ENCODE results near the gene HAPSTR1. TPM values are rescaled to one million over a fixed set of nuclear protein-coding genes. Genes with fewer than 3 reads are reported as not detected.
A peak's percentile ranks its signal among the peaks of the same experiment; 100 is the strongest.

The HAPSTR1 gene
- total and polyA plus RNA-seq, 2 experiments from 2014 or later = 21.4 to 69.0 TPM

DNA sequence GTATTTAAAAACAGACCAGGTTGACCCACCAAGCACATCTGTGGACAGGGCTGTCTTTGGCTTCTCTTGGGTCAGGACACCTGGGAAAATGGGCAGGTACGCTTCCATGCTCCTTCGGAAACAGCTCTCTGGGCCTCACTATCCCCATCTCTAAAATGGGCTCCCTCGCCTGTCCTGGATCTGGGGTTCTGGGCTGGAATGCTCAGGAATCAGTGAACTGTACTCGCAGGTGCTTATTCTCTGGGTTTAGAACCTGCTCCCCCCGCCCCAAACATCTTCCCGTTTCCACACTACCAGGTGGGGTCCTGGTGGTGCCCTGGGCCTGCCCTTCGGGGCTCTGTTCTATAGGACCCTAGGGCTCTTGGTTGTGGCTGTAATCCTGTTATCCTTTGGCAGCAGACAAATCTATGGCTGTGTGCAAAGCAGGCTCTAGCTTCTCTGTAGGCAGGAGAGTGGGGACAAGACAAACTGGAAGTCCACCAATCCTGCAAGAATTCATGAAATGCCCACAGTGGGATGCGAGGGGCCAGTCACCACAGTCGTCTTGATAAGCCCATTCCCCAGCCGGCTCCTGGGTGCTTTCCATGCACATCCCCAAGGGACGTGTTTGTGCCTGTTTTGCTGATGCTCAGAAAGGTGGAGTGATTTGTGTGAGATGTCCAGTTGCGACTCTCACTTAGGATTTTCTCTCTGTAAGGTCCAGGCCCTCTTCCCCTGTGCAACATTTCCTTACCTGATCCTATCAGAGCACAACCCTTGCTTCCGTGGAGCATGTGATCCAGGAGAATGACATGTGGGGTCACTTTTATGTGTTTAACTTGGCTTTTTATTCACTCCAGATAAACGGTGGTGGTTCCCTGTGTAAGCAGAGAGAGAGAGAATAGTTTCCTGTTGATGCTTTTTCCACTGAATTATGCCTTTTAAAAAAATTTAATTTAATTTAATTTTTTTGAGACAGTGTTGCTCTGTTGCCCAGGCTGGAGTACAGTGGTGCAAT is 37.2 kb downstream of the HAPSTR1 start:
- no peak overlapping the region for H2AFZ ChIP-seq
- H3K9me2 ChIP-seq (replicated peaks; ENCODE audit: insufficient read depth) = no peaks in the 10 kb centered on the region
- no peak overlapping the region for H3K4me3 ChIP-seq
- DNase-seq (ENCODE audit: low spot score) = no peak
- no peaks in the 10 kb centered on the region for H3K79me2 ChIP-seq
- H3K9me3 ChIP-seq (ENCODE audit: low read depth) = no peaks in the 10 kb centered on the region
- H3K27me3 ChIP-seq = no peaks in the 10 kb centered on the region
- peaks cover 11% of the 10 kb centered on the region for H4K20me1 ChIP-seq (ENCODE audit: insufficient read depth, poor library complexity, severe bottlenecking)
- WGBS (ENCODE audit: low lambda C conversion rate, missing lambda C conversion rate) = 81% methylated on average over 14 of the region's 14 CpGs
- no peaks in the 10 kb centered on the region for H3K4me1 ChIP-seq (ENCODE audit: insufficient read depth)
- no peaks in the 10 kb centered on the region for H3K36me3 ChIP-seq (replicated peaks; ENCODE audit: insufficient read depth, low read depth)
- H3K4me2 ChIP-seq = no peak overlapping the region
- TF ChIP-seq, protein P1, sequence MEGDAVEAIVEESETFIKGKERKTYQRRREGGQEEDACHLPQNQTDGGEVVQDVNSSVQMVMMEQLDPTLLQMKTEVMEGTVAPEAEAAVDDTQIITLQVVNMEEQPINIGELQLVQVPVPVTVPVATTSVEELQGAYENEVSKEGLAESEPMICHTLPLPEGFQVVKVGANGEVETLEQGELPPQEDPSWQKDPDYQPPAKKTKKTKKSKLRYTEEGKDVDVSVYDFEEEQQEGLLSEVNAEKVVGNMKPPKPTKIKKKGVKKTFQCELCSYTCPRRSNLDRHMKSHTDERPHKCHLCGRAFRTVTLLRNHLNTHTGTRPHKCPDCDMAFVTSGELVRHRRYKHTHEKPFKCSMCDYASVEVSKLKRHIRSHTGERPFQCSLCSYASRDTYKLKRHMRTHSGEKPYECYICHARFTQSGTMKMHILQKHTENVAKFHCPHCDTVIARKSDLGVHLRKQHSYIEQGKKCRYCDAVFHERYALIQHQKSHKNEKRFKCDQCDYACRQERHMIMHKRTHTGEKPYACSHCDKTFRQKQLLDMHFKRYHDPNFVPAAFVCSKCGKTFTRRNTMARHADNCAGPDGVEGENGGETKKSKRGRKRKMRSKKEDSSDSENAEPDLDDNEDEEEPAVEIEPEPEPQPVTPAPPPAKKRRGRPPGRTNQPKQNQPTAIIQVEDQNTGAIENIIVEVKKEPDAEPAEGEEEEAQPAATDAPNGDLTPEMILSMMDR (IDR thresholded peaks at IDR 0.05; ENCODE audit: poor library complexity) = no peak
- H3K27ac ChIP-seq = no peak overlapping the region

DNA sequence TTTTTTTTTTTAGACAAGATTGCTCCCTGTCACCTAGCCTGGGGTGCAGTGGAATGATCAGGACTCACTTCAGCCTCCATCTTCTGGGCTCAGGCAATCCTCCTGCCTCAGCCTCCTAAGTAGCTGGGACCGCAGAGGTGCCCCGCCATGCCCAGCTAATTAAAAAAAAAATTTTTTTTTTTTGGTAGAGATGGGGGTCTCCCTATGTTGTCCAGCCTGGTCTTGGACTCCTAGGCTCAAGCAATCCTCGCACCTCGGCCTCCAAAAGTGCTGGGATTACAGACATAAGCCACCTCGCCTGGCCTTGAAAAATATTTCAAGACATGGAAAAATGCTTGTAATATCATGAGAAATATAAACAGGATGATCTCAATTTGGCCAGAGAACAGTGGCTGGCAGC is 42.9 kb downstream of the HAPSTR1 start:
- no peaks in the 10 kb centered on the region for H4K20me1 ChIP-seq (ENCODE audit: insufficient read depth, poor library complexity, severe bottlenecking)

DNA sequence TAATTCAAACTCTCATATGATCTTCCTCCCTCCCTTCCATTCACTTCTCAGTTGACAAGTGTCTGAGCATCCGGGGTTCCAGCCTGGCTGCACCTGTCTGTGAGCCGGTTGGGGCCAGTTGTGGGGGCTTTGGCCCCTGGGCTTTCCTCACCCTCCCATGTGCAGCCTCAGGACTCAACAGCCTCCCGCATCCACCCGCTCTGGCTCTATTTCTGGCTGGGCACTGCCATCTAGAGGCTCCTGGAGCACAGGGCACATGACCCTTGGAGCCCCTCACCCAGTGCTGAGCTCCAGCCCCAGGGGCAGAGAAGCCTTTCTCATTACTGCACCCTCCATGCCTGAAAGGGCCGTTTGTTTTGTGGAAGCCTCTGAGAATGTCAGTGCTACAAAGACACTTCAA is 43.3 kb downstream of the HAPSTR1 start:
- 48% methylated on average over 5 of the region's 5 CpGs for WGBS (ENCODE audit: low lambda C conversion rate, missing lambda C conversion rate)
- no peaks in the 10 kb centered on the region for H4K20me1 ChIP-seq (ENCODE audit: insufficient read depth, poor library complexity, severe bottlenecking)
- TF ChIP-seq EZH2phosphoT487 (IDR thresholded peaks at IDR 0.05; ENCODE audit: low read depth, severe bottlenecking, unreplicated experiment) = no peak
- TF ChIP-seq, protein P1 (IDR thresholded peaks at IDR 0.05; ENCODE audit: poor library complexity) = peak; percentile 55
- H3K4me2 ChIP-seq = no peak overlapping the region
- H3K4me1 ChIP-seq (ENCODE audit: insufficient read depth) = no peaks in the 10 kb centered on the region
- no peak overlapping the region for H2AFZ ChIP-seq
- H3K27ac ChIP-seq = no peak overlapping the region
- no peaks in the 10 kb centered on the region for H3K27me3 ChIP-seq
- no peaks in the 10 kb centered on the region for H3K36me3 ChIP-seq (replicated peaks; ENCODE audit: insufficient read depth, low read depth)
- H3K9me3 ChIP-seq (ENCODE audit: low read depth) = no peaks in the 10 kb centered on the region
- no peaks in the 10 kb centered on the region for H3K9me2 ChIP-seq (replicated peaks; ENCODE audit: insufficient read depth)
- H3K79me2 ChIP-seq = no peaks in the 10 kb centered on the region
- DNase-seq (ENCODE audit: low spot score) = peak; percentile 68
- H3K4me3 ChIP-seq = no peak overlapping the region

More for the DNA sequence above, 42.9 kb downstream of the HAPSTR1 start:
- Histone ChIP-seq H3K4me1 (ENCODE audit: insufficient read depth) (no peaks in the 10 kb centered on the region), H3K27ac (no peak overlapping the region), H3K27me3 (no peaks in the 10 kb centered on the region), H3K79me2 (no peaks in the 10 kb centered on the region), H3K9me2 (replicated peaks; ENCODE audit: insufficient read depth) (no peaks in the 10 kb centered on the region), H3K9me3 (ENCODE audit: low read depth) (no peaks in the 10 kb centered on the region), H2AFZ (no peak overlapping the region), H3K4me2 (no peak overlapping the region), H3K4me3 (no peak overlapping the region), H3K36me3 (replicated peaks; ENCODE audit: insufficient read depth, low read depth) (no peaks in the 10 kb centered on the region)
- DNase-seq (ENCODE audit: low spot score) = no peak
- 98% methylated on average over 5 of the region's 5 CpGs for WGBS (ENCODE audit: low lambda C conversion rate, missing lambda C conversion rate)
- TF ChIP-seq, protein P1 (IDR thresholded peaks at IDR 0.05; ENCODE audit: poor library complexity) = no peak
- TF ChIP-seq EZH2phosphoT487 (IDR thresholded peaks at IDR 0.05; ENCODE audit: low read depth, severe bottlenecking, unreplicated experiment) = no peak
